Measurements from ENCODE around the gene ANKRD23.

ANKRD23 gene

GRCh38 chr2:96835830-96836229 lies 8.0 kb downstream of the ANKRD23 start:
- DNase-seq = no peak

DNA sequence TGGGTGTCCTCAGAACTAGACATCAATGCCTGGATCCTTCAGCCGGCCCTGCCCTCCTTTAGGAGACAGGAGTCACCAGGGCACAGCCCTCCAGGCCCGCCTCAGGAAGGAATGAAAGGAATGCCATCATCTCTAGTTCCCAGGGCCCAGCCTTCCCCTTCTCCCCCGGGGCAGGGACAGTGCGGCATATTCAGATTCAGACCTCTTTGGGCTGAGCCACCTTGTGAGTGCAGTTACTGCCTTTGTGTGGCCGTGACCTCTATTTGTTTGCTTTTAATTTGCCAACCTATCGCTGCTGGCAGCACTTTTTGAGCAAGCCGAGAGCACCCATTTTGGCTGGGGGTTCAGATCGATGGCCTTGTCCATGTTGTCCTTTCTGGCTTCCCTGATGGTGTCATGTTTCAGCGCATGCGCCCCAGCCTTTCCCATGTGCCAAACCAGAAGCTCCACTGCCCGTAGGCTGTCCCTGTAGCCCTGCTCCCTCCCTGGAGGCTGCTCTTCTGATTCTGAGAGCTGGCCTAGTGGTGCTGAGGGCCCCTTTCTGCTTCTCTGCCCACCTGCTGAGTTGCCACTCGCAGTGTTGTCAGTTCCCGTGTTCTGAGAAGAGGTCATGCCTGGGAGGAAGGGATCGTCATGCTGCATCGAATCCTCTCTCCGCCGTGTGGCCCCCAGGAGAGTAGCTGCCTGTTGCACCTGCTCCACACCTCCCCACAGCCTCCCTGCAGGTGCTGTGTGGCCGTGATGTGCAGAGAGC lies 10.9 kb downstream of the ANKRD23 start:
- peak; percentile 77 for DNase-seq

DNA sequence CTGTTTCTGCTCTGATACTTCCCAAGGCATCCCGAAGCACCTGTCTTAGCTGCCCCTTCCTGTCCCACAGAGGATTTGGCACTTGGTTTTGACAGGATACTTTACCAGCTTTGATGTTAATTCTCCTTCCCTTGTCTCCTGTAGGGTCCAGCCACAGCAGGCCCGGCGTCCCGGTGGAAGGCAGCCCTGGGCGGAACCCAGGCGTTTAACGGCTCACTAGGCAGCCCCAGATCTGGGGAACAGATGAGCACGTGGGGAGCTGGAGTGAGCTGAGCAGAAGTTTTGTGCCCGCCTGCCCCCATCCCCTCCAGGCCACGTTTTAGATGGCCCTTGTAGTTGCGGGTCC lies 11.4 kb downstream of the ANKRD23 start:
- no peak for DNase-seq

DNA sequence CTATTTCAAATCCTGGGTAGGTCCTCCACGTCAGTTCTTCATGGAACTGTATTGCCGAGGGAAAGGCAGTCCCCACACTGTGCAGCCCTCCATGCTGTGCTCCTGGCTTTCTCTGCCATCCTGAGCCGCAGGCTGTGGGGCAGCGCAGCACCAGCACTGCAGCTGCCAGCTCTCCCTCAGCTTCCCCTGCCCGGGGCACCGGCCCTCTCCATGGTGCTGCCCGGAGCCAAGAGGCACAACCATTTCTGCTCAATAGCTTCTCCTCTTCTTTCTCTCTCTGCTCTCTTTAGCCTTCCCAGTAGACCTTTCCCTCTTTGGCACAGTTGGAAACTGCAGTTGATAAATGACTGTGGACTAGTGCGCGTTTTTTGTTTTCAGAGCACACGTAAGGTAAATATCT lies 12.1 kb downstream of the ANKRD23 start:
- DNase-seq = no peak

DNA sequence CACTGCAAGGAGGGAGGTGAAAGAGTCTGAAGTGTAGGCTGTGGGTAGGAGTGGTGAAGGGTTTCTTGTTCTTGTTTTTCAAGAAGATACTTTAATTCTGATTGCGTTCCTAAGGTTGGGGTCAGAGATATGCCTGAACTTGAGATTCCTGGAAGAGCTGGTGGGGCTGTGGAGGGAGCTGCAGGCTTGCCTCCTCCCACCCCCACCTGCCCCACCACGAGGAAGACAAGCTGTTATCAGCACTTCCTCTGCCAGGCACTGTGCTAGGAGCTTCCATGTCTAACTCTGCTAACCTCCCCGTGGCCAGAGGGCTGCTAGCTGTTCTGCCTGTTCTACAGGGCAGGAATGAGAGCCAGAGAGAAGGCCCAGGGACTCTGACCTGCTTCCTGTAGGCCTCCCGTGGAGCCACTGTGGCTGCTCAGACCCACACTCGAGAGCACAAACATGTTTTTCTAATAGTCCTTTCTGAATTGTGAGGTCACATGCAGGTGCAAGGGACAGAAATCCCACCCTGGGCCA lies 13.7 kb downstream of the ANKRD23 start:
- DNase-seq = no peak

- no peak for DNase-seq
These were observed 14.9 kb downstream of the ANKRD23 start for GRCh38 chr2:96828874-96829273.

DNA sequence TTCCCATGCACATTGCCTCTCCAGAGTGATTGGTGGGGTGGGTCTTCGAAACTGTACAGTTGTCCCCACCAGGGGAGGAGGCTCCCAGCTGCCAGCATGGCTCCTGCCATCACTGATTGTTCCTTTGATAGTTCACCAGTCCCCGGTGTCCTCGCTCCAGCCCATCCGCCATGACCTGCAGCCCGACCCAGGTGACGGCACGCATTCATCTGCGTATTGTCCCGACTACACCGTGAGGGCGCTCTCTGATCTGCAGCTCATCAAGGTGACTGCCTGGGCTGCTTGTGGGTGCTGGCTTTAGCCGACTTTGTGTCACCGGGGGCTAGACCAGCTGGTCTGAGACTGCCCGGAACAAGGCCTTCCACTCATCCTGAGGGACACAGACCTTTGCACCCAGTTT lies 15.4 kb downstream of the ANKRD23 start:
- DNase-seq = no peak

GRCh38 chr2:96826546-96827278 lies 17.1 kb downstream of the ANKRD23 start:
- DNase-seq = no peak

- no peak for DNase-seq
These were observed 18.8 kb downstream of the ANKRD23 start for GRCh38 chr2:96825057-96825456.

DNA sequence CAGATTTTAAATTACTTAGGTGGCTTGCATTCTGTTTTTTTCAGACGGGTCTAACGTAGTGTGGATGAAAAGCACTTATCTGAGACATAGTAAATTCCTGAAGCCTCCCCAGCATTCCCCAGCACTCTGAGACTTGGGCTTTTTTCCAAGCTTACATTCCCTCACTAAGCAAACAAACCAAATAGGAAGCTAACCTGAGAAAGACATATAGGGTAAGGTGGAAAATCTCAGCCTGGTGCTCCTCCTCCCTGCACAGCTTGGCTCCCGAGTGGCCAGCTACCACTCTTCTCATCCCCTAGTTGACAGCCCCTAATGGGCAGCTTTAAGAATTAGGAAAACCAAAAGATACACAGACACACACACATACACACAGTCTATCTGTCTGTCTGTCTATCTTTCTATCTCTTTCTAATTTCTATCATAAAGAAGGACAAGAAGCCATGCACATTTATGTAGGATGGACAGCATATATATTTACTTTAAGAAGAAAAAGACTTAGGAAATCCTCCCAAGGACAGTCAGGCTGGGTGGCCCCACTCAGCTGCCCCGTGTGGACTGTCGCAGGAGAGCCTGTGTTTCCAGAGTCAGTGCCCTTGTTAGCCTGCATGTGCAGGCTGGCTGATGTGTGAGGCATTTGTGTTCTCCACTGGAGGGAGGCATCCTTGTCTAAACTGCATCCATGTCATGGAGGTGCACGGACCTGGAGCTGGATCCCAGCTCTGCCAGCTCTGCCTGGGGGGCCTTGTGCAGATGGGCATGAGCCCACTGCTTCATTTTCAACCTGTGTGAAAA lies 19.5 kb downstream of the ANKRD23 start:
- DNase-seq = peak; percentile 43

DNA sequence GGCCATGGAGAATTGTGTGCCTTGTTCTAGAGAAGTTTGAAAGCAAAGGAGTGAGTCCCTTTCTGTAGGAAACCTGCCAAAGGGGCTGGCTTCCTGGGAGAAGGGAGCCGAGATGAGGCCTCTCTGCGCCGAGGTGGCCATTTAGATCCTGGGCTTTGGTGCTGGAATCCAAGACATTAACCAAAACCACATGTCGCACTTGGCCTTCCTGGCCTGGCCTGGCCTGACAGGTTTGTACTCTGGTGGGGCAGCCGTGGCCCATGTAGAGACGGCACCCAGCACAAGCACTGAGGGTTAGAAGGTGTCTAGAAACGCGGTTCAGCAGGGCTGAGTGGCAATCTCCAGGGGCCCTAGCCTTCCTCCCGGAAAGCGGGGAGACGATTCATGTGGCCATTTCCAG lies 20.6 kb downstream of the ANKRD23 start:
- no peak for DNase-seq

- no peak for DNase-seq
These were observed 21.0 kb downstream of the ANKRD23 start for GRCh38 chr2:96822786-96823185.

DNA sequence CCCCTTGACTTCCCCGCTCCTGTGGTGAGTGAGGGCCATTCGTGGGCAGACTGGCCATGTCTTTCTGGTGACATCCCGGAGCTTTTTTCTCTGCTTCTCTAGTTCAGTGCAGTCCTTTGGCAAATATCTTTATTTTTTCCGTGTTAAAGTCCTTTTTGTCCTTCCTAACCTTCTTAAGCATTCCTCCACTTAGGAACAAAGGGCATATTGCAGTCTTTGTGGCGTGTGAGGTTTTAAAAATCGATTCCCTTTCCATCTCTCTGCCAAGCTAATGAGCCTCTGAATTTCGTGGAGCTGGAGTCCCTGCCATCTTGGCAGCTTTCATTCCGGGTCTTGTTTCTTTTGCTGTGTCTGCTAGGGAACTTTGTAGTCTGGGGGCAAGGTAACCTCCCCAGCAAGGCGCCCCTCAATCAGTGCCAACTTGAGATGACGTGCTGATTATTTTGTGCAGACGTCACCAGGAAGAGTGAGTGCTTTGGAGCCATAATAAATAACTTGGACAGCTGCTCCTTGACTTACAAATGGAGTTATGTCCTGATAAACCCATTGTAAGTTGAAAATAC lies 22.6 kb downstream of the ANKRD23 start:
- DNase-seq = no peak

DNA sequence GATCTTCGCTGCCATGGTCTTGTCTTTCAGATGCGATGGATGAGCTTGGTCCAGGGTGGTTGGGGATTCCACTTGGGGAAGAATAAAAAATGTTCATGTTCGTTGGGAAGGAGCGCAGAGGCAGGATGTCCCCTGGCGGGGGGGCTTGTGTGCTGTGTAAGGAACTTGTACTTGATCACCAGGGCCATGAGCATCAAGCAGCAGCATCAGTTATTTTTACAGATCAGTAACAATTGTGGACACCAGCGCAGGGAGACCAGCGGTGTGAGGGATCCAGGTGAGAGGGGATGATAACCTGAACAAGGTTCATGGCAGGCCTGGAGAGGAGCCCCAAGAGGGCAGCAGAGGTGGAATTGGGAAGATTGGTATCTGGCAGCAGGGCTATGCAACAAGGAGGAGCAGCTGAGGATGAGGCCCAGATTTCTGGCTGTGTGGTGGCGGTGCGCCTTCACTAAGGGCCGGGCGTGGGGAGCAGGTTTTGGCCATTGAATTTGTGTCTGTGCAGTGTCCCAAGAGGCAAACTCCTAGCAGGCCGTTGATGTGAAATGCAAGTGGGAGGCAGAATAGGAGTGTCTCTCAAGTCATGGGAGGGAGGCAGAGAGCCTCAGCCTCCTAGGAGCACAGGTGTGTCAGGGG lies 23.8 kb downstream of the ANKRD23 start:
- no peak for DNase-seq

DNA sequence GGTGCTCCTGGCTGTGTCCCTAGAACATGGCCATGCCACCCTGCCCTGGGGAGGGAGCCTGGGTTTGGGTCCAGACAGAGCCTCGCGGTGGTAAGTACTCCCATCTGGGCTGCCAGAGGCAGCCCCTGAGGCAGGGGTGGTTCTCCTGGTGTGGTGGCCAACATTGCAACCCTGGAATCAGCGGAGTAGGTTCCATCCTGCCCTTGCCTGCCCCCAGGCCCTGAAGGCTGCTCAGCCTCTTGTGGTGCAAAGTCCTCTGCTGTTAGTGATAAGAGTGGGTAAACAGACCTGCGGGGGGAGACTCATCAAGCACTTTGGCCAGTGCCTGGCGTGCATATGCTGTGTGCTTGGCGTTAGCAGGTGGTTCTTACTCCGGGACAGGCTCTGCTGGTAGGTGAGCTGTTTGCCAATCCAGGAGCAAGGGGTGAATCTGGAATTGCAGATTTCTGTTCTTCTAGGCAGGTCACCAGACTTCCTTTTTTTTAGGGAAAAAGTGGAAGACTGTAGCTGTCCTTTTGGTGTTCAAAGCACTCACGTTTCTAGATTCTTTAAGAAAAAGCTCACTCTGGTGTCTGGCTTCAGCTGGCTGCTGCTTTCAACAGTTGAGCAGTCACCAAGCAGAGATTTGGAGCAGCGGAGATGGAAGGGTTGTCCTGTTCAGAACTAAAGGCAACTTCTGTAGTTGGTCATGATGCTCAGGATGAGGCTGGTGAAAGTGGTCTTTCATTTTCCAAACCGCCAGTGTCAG lies 24.5 kb downstream of the ANKRD23 start:
- DNase-seq = no peak

DNA sequence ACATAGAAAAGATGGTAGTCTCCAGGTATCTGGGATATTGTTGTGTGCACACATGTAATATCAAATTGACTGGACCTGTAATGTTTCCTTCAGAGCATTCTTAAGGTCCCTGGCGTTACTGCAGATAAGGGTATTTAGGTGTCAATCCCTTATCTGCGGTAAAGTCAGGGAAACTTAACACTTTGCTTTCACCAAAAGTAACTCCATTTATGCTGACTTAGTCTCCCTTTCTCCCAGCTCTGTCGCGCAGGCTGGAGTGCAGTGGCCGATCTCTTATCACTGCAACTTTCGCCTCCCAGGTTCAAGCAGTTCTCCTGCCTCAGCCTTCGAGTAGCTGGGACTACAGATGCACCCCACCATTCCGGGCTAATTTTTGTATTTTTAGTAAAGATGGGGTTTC lies 25.9 kb downstream of the ANKRD23 start:
- DNase-seq = no peak

DNA sequence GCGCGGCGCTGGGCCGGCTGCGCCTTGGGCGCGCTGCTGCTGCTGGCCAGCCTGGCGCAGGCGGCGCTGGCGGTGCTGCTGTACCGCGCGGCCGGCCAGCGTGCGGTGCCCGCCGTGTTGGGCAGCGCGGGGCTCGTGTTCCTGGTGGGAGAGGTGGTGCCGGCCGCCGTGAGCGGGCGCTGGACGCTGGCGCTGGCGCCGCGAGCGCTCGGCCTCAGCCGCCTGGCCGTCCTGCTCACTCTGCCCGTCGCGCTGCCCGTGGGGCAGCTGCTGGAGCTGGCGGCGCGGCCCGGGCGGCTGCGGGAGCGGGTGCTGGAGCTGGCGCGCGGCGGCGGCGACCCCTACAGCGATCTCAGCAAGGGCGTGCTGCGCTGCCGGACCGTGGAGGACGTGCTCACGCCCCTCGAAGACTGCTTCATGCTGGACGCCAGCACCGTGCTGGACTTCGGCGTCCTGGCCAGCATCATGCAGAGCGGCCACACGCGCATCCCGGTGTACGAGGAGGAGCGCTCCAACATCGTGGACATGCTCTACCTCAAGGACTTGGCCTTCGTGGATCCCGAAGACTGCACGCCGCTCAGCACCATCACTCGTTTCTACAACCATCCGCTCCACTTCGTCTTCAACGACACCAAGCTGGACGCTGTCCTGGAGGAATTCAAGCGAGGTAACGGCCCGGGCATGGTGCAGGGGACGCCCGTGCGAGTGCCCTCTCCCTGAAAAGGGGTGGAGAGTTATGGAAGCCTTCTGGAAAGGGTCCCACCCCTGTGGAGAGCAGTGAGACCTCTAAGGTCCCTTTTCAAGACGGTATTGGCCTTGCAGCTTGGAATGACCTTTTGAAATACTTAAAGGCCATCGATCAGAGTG lies 26.8 kb downstream of the ANKRD23 start:
- DNase-seq = no peak

GRCh38 chr2:96816127-96816835 lies 27.5 kb downstream of the ANKRD23 start, which contains the start of gene CNNM3:
CNNM3 (plus strand) TSS chr2:96816268; CDS start chr2:96816278, 10 bp downstream.
- peak; percentile 91 for DNase-seq

DNA sequence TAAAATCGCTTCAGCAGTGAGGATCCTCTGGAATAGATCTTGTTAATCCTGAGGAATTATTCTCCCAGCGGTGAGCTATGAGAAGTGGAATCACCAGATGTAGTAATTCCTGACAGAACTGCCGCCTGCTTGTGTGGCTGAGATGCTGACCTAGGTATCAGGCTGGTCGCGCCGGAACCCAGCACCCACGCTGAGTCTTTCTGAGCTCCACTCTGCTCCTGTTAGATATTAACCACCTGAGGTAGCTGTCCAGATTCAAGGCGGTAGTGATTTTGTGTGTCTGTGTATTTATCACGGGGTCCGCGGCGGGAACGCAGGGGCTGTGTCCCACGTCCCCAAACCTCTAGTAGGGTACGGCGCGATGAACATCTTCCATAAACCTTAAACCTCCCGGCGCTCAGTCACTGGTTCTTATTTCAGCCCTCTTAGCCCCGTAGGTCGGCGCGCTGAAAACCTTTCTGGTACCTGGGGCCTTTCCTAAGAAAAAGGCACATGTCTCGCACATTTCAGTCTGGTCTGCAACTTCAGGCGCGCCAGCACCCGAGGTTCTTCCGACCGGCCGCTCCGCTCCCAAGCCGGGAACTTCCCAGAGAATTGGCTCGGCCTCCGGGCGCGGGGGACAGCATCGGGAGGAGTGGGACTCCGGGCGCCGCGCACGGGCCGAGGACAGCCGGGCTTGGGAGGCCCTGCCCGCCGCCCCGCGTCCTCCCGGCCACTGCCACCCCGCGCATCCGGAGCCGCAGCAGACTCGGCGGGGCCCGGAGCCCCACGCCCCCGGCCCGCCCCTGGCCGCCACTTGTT lies 28.3 kb downstream of the ANKRD23 start:
- DNase-seq = peak; percentile 11

Data from fibroblast of skin of scalp (primary cell).